Activated gamma-delta T cell (primary cell): ENCODE measurements around the gene PCAT6.
"Not testable (repeated sequence)": the region's sequence is repeated elsewhere in the genome, so short reads cannot be mapped to it uniquely, and the experiment has no call there.

Experiments
- DNase-seq: peaks from one replicate; lab custom pipeline; 2025; lab: John Stamatoyannopoulos, UW

PCAT6 gene

DNA sequence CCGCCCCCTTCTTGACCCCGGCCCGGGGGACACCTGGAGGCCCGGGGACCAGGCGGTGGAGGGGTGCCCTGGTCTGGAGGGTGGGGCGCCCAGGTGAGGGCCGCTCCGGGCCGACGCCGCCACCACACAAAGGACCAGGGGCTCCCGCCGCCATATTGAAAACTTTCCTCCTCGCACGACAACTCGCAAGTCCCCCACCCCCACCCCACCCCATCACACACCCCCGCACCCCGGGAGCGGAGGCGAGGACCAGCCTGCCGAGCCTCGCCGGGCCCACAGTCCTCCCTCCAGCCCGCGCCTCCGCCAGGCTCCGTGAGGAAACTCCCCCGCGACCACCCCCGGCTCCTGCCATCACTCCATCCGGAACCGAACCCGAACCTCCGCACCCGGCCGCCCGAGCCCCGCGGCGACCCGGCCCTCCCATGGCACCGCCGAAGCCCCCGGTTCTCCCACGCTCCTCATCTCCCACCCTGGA, 3.3 kb upstream of the PCAT6 start:
- DNase-seq: peak; percentile 23

DNA sequence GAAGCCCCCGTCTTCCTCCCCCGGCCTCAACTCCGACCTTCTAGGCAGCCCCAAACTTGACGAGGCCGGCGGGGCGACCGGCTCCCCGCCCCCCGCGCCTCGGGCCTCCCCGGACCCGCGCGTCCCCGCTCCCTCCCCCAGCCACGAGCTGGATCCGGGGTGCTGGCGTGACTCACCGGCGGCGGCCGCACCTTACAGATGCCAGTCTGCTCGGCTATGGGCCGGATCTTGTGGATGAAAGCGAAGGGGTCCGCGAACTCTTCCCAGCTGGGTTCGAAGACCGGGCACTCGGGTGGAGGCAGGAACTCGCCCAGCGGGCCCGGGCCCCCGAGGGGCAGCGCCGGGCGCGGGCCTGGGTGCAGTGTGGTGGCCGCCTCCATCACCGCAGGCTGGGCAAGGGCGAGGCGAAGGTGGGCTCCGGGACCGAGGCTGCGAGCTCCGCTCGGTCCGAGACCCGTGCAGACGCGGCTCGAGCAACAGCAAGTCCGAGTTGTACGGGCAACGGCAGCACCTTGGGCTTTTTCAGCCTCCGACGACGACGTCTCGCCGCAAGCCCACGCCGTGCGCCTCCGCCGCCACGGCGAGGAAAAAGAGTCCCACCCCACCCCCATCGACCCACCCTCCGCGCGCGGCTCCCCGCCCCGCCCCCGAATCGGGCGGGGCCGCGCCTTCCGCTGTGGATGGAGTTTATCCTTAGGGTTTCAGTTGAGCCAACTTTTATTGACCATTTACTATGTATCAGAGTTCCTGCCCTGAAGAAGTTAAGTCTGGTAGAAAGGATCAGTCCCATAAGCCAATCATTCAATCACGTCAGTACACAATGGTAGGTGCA, 2.6 kb upstream of the PCAT6 start, which contains the start of gene KDM5B:
Gene KDM5B (minus strand): TSS at position 496 of the 832 bp plus-strand sequence. CDS start 116 bp downstream, at position 380.
- peak; percentile 56 for DNase-seq

DNA sequence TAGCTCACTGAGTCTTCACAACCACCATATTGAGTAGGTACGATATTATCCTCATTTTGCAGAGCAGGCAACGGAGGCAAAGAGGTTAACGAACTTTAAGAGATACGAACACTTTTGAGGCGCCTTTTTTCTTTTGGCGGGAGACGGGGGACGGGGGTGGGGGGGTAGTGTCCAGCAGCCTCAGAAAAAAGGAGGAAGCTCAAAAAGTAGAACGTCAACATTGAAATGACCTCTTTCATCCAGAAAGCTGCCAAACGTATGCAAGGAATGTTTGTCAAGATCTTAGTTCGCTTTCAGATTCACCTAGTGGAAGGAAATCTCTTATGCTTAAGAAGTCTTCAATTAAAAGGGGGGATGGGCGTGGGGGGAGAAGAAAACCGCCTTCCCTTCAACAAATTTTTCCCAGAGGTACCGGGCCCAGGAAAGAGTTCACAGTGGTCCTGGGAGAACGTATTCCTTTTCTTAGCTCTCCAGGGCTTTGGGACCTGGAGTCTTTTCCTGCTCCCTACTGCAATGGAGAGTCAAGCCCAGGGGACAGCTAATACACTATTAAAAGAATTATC, 1.1 kb upstream of the PCAT6 start:
- DNase-seq: no peak

DNA sequence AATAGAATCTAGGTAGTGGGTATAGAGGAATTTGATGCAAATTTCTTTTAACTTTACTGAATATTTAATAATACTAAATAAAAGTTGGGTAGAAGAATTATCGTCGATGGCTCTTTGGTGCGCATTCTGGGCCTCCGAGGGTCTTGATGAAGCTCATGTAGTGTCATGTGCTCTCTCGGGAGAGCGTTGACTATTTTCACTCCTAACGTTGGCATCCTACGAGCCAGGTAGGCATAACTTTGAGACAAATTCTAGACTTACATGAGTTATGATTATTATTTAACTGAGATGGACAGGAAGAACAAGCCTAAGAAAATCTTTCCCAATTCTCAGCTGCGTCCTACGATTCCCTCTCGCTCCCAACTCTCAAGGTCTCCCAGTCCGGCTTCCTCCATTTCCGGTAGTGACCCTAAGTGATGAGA, 550 bp upstream of the PCAT6 start:
- DNase-seq: no peak

DNA sequence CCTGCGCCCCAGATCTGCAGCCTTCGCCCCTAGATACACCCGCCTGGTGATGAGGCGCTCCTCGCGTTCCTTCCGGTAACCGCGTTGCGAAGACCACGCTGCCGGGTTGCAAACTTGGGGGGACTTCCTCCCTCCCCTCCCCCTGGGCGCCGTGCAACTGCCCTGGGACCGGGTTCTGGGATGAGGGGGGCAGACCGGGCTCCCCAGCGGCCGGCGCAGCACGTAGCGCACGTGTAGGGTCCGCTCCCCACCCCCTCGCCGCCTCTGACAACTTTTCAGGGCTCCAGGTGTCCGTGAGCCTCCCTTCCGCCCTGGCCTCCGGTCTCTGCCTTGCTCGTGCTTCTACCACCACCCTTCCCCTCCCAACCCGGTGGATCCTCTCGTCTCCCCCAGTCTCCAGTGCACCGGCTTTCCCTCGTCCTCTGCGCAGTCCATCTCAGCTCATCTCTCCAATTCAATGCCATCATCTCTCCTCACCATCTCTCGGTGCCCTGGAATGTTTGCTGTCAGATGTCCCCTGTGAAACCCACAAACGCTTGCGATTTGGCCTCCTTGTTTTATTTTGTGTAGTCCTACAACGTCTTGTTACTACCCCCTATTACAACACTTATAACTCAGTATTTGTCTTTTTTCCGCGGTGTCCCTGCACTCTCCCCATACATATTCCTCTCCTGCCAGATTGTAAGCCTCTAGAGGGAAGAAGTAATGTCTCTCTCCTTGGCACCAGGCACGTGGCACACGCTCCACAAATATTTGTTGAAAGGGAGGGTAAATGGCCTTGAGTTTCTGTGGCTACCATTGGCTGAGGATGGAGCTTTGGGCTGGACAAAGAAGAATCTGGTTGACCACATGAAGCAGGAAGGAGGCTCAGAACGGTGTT, 782 bp downstream of the PCAT6 start:
- peak; percentile 27 for DNase-seq

DNA sequence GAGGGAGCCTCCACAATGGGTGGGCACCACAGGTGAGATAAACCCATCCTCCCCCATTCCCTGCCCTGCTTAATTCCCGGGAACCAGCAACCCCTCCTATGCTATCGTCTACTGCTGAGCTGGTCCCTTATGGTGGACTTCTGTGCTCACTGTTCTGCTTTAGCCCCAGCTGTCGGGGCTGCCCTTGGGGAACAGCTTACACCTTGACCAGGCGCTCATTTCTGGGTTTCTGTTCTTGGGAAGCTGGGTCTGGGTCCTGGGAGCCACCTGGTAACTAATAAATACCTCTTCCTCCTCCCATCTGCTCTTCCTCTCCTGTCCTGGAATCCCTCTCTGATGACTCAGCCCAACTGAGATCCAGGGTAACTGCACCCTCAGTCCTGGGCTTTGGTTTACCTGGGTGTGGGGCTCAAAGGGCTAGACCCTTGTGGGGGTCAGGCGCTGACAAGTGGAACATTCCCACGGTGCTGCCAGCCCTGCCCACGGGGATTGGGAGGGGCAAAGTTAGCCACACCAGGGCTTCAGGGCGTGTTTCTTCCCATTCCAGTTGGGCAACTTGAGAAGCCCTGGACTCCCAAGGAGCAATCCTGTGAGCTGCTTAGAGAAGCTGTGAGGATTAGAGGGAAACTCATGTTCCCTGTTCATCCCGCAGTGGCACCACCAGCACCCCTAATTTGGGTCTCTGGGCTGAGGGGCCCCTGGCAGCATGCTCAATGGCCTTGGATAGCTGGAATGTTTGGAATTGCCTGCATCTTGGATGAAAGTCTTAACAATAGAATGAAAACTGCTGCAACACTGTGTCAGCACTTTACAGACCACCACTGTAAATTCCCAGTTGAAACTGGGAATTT, 1.6 kb downstream of the PCAT6 start:
- DNase-seq: no peak

DNA sequence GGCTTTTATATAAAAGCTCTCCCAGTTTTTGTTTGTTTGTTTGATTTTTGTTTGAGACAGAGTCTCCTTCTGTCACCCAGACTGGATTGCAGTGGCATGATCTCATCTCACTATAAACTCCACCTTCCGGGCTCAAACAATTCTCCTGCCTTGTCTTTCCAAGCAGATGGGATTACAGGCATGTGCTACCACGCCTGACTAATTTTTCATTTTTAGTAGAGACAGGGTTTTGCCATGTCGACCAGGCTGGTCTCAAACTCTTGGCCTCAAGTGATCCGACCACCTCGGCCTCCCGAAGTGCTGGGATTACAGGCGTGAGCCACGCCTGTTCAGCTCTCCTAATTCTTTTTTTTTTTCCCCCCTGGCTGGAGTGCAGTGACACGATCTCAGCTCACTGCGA, 4.4 kb downstream of the PCAT6 start:
- no peak for DNase-seq

DNA sequence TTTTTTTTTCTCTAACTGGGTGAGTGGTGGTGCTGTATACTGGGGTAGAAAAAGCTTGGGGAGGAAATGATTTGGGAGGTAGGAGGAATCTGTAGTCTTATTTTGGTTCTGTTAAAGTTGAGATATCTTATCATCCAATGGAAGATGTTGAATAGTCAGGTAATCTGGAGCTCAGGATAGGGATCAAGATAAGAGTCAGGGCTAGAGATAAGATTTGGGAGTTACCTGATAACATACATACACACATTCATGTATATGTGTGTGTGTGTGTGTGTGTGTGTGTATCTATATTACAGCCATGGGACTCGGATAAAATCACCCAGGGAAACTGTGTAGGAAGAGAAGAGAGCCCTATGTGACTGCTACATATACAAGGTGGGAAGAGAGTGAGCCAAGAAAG, 8.1 kb downstream of the PCAT6 start:
- DNase-seq: no peak

DNA sequence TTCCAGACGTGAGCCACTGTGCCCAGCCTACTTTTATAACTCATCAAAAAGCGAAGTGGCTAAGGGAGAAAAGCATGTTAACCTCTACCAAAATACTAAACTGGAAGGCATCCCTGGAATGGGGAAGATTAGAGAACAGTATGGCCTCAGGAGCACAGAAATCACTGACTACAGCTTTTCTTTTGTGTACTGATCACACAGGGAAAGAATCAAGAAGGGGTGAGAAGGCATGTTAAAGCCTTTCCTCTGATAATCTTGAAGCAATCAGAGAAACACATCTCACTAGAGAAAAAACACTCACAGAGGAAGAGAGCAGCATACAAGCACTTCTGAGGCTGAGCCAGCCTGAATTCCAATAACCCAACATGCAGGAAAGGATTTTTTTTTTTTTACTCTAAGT, 10.7 kb downstream of the PCAT6 start:
- no peak for DNase-seq

DNA sequence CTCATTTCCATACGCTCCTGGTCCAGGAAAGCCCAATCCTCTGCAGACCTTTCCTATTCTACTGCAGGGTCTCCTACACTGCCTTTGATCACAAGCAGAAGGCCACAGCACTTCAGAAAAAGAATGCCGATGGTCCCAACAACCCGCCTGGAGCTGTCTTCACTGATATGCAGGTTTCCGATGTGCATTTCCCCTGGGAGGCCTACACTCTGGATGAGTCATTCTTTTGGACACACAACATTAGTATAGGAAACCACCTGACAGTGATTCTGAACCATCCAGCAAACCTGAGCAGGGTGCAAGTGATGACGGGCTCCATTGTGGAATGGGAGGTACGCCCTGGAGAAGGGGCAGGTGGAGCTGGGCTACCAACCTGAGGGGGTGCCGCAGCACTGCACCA, 15.0 kb downstream of the PCAT6 start:
- no peak for DNase-seq

DNA sequence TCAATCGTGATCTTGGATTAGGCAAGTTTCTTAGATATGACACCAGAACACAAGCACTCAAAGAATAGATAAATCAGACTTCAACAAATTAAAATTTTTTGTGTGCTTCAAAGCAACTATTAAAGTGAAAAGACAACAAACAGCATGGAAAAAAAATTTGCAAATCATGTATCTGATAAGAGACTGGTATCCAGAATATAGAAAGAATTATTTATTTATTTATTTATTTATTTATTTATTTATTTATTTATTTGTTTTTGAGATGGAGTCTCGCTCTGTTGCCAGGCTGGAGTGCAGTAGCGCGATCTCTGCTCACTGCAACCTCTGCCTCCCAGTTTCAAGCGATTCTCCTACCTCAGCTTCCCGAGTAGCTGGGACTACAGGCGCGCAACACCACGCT, 18.5 kb downstream of the PCAT6 start:
- DNase-seq: not testable (repeated sequence)

DNA sequence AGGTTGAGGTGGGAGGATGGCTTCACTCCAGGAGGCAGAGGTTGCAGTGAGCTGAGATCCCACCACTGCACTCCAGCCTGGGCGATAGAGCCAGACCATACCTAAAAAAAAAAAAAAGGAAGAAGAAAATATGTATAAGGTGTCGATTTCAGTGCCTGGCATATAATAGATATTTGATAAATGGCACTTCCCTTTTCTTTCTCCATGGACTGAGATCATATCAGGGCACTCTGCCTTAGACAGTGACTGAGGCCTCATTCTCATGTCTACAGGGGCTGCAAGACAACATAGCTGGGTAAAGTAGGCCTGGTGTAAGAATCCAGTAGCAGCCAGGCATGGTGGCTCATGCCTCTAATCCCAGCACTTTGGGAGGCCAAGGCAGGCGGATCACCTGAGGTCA, 21.2 kb downstream of the PCAT6 start:
- DNase-seq: no peak

DNA sequence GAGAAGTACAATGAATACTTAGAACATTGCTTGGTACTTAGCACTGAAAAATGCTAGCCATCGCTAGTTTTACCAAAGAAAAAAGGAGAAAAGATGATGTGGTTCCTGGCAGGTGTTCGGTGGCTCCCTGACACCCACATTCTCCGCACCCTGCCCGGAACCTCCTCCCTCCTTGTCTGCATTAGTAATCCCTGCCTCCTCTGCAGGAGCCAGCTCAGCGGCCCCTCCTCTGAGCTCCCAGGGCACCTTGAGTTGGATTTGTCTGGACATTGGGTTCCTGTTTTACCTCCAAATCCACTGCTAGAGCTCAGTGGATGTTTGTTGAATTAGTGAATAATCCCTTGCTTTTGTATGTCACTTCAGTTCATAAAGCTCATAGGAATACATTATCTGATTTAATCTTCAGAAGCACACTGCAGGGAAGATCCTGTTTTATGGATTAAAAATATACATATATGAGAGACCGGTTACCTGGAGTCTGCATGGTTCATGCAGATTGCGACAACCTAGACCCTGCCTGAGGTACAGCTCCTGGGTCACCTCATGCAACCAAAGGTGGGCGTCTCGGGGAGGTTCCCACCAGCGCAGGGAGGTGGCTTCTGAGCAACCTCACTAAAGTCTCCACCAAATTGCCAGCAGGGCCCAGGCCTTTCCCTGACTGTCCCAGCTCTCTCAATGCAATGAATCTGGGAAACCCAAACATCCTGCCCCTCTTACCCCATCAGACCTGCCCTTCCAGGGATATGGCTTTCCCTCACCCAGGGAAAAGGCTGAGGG, 24.2 kb downstream of the PCAT6 start:
- DNase-seq: no peak

DNA sequence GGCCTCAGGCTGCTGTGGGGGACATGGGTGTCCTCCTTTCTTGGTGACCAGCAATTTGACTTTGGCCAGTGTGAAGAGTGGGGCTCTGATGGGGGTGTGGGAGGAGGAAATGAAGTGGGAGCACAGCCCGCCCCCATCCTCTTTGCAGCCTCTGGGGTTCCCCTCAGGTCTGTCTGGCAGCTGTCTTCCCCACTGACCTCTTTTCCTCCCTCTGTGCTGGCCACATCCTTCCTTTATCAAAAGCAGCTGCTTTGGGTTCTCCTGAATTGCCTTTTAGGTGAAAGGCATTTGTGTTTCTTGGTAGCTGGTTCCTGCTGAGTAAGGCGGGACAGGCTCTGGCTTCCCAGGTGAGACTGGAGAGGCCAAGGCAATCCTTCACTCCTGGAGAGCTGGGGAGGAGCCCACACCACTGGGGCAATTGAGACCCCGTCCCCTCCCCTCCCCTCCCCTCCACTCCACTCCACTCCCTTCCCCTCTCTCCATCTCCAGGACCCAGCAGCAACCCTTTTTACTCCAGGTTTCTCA, 24.9 kb downstream of the PCAT6 start:
- DNase-seq: no peak

DNA sequence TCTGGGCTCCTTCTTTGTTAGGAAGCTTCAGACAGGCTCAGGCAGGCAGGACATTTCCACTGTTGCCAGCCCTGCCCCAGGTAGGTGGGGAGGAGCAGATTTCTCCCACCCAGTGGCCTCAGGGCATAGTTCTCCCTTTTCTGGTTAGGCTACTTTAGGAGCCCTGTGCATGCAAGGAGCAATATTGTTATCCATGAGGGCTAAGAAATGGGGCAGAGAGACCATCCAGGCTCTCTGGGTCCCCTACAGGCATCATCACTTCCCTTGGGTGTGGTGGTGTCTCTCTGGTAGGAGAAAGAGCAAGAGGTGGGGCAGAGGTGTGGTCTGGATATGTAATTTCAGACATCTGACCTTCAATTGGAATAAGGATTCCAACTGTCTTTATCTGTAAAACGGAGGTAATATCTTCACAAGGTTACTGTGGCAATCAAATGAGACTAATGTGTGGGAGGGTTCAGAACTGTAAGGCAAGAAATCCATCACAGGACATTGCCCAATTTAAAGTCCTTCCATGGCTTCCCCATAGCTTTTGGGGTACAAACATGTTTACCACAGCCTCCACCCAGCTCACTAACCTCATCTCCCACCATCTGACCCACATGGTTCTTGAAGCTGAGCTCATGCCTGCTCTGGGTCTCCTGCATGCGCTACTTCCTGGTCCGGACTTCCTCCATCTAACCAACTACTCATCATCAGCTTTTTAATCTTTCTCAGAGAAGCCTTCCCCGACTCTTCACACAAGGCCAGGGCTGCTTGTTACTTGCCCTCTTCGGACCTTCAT, 26.1 kb downstream of the PCAT6 start:
- DNase-seq: no peak

DNA sequence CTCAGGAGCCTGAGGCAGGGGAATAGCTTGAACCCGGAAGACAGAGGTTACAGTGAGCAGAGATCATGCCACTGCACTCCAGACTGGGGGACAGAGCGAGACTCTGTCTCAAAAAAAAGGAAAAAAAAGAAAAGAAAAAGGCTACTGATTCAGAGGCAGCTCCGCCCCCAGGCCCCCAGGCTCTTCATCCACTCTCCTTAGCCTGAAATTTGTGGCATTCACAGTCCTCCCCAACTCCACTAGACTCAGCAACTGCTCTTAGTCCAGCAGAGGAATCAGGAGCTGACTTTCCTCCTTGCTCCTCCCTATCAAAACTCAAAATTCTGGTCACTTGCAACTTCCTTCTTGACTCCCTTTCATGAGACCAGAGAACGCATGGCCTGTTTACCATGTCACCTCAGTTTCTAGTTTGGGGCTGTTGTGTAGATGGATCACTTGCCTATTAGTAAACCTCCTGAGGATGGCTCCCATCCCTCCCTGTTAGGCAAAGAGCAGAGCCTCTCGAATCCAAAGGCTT, 27.1 kb downstream of the PCAT6 start:
- DNase-seq: no peak

DNA sequence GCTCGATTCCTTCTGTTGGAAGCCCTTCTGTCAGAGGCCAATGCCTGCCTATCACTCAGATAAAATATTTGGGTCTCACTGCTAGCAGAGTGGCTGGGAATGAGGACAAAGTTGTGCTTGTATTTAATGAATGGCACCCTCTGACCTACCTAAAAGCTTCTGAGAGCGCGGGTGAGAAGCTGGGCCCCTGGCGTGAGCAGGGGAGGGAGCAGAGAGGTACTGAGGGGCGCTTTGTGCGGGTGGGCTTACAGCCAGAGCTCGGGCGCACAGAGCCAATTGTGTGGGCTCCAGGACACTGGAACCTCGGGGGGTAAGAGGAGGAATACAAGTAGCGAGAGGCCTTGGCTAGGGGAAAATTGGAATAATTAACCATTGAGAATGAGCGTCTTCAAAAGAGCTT, 32.3 kb downstream of the PCAT6 start:
- no peak for DNase-seq

DNA sequence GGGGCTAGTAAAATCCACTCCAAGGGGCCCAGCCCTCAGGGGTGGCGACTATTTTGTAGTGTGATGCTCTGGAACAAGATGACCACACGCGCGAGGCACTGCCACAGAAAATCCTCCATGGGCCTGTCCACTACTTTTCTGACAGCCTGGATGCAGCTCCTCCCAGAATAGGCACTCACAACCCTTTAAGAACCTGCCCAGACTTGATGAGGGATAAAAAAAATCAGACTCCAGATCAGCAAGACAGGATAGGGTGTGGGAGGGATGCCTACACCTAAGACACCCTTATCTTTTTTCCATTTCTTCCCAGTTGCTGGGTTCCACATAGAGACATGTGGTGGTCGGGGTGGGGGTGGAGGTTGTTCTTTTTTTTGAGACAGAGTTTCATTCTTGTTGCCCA, 33.5 kb downstream of the PCAT6 start:
- no peak for DNase-seq

DNA sequence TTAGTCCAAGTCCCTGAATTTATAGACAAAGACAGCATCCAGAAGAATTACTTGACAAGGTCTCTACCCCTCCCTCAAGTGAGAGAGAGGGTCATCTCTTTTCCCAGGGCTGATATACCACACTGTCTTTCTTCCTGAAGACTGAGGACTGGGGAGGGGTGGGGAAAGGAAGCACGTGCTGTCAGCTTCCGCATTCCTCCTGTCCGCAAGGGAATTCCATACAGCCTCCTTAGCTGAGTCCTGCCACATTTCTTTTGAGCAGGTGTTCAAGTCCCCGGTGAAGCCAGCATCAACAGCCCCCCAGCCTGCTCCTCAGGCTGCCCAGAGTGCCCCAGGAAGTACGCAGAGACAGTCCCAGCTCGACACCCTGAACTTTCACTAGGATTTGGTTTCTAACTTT, 34.2 kb downstream of the PCAT6 start:
- no peak for DNase-seq

DNA sequence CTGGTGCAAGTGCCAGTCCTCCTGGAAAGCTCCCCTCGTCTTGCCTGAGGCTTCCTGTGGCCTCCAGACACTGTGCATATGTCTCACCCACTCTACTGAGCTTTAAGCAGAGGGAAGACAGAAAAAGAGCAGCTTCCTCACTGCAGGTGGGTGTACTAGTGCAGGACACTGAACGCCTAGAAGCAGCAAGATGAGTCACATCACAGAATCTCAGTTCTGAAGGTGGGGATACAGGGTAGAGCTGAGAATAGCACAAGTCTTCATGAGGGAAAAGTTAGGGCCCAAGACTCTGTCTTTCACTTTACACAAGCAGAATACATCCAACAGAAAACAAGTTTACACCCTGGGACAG, 37.4 kb downstream of the PCAT6 start:
- no peak for DNase-seq
